ENCODE measurements around the gene PLA2R1.

The PLA2R1 gene

GRCh38 chr2:160028431-160029269 lies 33.8 kb downstream of the PLA2R1 start:
- no peak for DNase-seq

DNA sequence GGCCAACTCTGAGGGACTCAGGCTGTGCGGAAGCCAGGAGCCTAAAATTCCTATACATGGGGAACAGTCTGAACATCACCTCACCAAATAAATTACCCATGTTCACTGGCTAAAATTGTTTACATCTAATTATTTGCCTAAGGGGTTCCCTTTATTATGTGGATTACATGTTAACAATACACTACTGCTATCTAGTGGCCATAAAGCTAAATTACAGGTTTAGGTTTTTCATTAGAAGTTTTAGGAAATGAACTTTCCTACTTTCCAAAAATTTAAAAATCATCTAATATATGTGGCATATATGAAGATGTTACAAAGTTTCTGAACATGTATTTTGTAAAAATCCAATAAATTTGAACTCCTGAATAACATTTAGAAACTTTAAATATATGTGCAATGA lies 40.3 kb downstream of the PLA2R1 start:
- DNase-seq, result no peak

DNA sequence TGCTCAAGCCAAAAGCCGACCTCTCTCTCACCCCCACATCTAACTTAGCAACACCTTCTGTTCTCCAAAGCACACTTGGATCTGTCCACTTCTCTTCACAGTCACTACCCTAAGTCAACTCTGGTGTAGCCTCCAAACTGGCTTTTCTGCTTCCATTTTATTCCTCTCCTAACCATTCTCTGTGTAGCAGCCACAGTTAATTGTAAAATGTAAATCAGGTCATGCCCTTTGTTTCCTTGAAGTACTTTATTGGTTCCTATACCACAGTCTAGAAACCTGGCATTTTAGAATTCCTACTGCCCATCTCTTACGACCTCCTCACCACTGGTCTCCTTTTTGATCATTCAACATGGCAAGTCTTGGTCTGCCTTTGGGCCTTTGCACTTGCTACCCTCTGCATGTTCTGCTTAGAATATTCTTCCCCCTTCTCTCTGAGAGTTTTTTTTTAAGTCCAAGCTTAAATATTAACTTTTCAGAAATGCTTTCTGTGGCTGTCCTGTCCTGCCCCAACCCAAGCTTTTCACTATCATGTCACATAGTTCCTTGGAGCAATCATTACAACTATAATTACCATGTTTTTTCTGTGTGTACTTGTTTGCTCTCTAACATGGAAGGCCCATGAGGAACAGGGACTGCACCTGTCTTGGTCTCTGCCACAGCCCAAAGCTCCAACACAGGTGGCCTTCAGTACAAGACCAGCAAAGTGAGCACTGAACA lies 42.9 kb downstream of the PLA2R1 start:
- DNase-seq, result no peak

GRCh38 chr2:160015746-160016145 lies 46.7 kb downstream of the PLA2R1 start:
- no peak for DNase-seq

GRCh38 chr2:160014227-160014626 lies 48.2 kb downstream of the PLA2R1 start:
- DNase-seq, result no peak

GRCh38 chr2:160010361-160011145 lies 51.9 kb downstream of the PLA2R1 start:
- no peak for DNase-seq

DNA sequence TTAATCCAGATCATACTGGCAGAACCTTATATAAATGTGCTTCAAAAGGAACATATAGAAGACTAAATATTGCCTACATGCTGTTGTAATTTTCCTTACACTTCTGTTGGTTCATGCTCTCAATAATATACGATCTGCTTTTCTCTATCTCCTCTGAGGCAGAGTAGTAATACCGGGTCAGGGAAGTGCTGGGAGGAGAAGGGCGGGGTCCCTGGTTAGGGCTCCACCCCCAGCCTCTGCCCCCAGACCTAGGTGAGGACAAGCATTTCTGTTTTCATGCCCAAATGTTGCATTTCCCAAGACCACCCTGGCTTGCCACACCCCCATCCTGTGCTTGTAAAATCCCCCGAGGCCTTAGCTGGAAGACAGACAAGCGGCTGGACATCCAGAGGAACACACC lies 55.3 kb downstream of the PLA2R1 start:
- no peak for DNase-seq

- no peak for DNase-seq
Measured at GRCh38 chr2:160006475-160006874, 55.9 kb downstream of the PLA2R1 start.

- DNase-seq, result no peak
Measured at GRCh38 chr2:160005908-160006307, 56.5 kb downstream of the PLA2R1 start.

- DNase-seq, result no peak
Measured at GRCh38 chr2:160005476-160005875, 56.9 kb downstream of the PLA2R1 start.

DNA sequence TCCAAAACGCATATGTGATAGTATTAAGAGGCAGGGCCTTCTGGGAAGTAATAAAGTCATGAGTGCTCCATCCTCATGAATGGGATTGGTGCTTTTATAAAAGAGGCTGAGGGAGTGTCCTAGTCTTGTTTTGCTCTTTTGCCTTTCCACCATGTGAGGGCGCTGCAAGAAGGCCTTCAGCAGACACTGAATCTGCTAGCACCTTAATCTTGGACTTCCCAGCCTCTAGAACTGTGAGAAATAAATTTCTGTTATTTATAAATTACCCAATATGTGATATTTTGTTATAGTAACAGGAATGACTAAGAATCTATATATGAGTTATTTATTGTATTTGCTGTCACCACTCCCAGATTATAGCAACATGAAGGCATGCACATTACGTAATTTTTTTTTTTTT lies 63.5 kb downstream of the PLA2R1 start:
- DNase-seq, result no peak

DNA sequence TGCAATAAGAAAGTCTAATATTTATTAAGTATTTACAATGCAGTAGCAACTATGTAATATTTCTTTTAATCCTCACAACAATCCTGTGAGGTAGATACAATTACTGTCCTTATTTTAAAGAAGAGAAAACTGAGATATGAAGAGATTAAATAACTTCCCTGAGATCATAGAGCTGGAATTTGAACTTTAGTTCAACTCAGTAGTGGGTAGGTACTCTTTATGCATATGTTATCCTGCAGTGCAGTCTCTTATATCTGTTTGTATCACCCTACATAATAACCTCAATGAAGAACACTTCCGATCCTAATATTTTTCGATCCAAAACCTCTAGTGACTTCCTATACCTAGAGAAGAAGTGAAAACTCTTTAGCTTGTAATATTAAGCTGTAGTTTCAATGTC lies 64.2 kb downstream of the PLA2R1 start:
- DNase-seq, result no peak

GRCh38 chr2:159996792-159997546 lies 65.4 kb downstream of the PLA2R1 start:
- no peak for DNase-seq

DNA sequence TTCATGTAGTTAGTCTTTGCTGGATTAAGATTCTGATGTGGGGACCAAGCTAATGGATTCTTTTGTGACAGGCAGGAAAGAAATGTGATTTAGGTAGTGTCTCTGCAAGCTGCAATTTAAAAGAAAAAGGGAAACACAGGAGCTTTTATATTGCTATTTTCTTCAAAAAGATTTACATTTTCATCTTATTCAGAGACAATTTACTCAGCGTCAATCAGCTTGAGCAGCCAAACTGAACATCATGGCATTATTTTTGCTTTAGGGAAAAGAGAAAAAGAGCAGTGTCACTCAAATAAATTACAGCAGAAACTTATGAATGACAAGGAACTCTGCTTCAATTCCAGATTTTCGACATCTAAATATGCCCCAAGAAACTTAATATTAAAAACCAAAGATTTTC lies 67.4 kb downstream of the PLA2R1 start:
- DNase-seq, result no peak

- no peak for DNase-seq
Measured at GRCh38 chr2:159989249-159989648, 73.2 kb downstream of the PLA2R1 start.

GRCh38 chr2:159988412-159988970 lies 73.9 kb downstream of the PLA2R1 start:
- no peak for DNase-seq

- DNase-seq, result no peak
Measured at GRCh38 chr2:159987181-159987580, 75.2 kb downstream of the PLA2R1 start.

- no peak for DNase-seq
Measured at GRCh38 chr2:159985656-159986055, 76.8 kb downstream of the PLA2R1 start.

DNA sequence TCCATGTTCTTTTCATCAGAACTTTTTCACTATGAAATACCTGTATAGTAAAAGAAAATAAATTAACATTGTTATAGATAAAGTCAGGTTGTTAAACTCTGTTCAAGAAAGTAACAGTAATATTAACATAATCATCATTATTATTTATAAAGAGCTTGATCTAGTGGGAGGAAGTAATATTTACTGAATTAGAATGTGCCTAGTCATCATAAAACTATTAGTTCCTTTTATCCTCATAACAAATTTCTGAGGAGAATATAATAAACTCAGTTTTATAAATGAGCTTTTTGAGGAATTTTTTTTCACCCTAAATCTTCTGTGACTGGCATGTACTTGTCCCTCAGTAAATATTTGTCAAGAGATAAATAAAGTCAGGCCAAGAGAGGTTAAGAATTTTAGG lies 78.4 kb downstream of the PLA2R1 start:
- DNase-seq, result no peak

GRCh38 chr2:159982842-159983785 lies 79.3 kb downstream of the PLA2R1 start:
- DNase-seq, result no peak

DNA sequence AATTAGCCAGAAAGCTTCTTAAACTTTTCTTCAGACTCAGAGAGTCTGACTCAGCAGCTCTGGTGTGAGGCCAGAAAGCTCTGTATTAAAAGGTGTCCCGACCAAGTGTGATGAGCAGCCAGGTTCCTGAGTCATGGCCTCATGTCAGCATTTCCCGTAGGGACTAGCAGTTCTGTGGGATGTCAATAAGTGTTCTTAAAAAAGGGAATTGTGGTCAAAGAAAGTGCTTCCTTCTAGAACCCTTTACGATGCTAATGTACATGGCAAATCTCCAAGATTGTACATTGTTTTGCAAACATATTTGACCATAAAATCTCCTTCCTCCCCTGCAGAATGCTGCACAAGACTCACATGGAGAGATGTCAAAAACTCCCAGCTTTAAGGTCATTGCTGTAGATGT lies 80.1 kb downstream of the PLA2R1 start:
- no peak for DNase-seq
